H1 (cell line): Measurements from ENCODE around the gene BRSK2. TPM values are rescaled to one million over a fixed set of nuclear protein-coding genes. Genes with fewer than 3 reads are reported as not detected.

Source experiments
- ASH2L ChIP-seq: fragments of 200-600, 300-600 bp; sonication (generic); IDR thresholded peaks from one replicate; pipeline ENCODE4 v1.7.1; 2017; ENCODE audit warnings: low read length
- EGR1 ChIP-seq: IDR thresholded peaks from 2 replicates; pipeline ENCODE4 v1.6.1; 2011; ENCODE audit warnings: low read depth, low read length, borderline replicate concordance
- JUN ChIP-seq: IDR thresholded peaks from 2 replicates; pipeline ENCODE4 v1.6.1; 2011; ENCODE audit warnings: low read depth, mild to moderate bottlenecking, improper control_type of control experiment, low read length
- KDM4A ChIP-seq: IDR thresholded peaks from one replicate; pipeline ENCODE4 v1.7.1; 2012; ENCODE audit warnings: low read depth, mild to moderate bottlenecking, moderate library complexity, low read length, inconsistent platforms; ENCODE audit not compliant: severe bottlenecking
- NANOG ChIP-seq: IDR thresholded peaks from 2 replicates; pipeline ENCODE4 v1.6.1; 2011; ENCODE audit warnings: low read length, low read depth, mild to moderate bottlenecking, inconsistent platforms; ENCODE audit not compliant: insufficient read depth, poor library complexity, severe bottlenecking
- POU5F1 ChIP-seq: IDR thresholded peaks from 2 replicates; pipeline ENCODE4 v1.6.1; 2011; ENCODE audit warnings: low read depth, mild to moderate bottlenecking, low read length, moderate library complexity
- RAD21 ChIP-seq, 2 experiments: IDR thresholded peaks in 1 of 2; conservative IDR thresholded peaks in 1 of 2; 2 replicates each; pipeline ENCODE4 v1.6.1; 2011; ENCODE audit warnings: low read depth in 2 of 2, low read length in 2 of 2, improper control_type of control experiment in 1 of 2, inconsistent platforms in 1 of 2, mild to moderate bottlenecking in 1 of 2, moderate library complexity in 1 of 2
- polyA plus RNA-seq, 7 experiments: library from polyadenylated mRNA; depleted of rRNA in 3 of 7; stranded (reverse) in 5 of 7; unstranded in 2 of 7; fragments of >200 nt in 5 of 7; fragments of 200-250 nt in 2 of 7; gene quantifications; 1 replicate in 5 of 7; 2 replicates in 1 of 7; 4 replicates in 1 of 7; pipeline versions ENCODE4 v1.2.1 to v1.2.3, GENCODE V29; 2011 to 2013; ENCODE audit warnings: missing spikeins in 2 of 7, mixed read lengths in 2 of 7
- total RNA-seq: library from RNA; stranded (reverse); fragmentation: NEBNext Ultra II Directional; extraction: Animal tissue kit (Norgen Biotek cat#: 25700); gene quantifications from 2 replicates; pipeline ENCODE4 v1.2.1, GENCODE V29; 2021

Gene BRSK2
- total and polyA plus RNA-seq, 2 of the 8 experiments (the other 6 are each of a cell fraction or from before 2014, with no cell fraction given) = 17.3 to 27.1 TPM

- TF ChIP-seq KDM4A (no peak), RAD21 (IDR thresholded peaks at IDR 0.05 in 1 of 2, conservative IDR thresholded peaks at IDR 0.05 in 1 of 2; ENCODE audit: low read depth in 2 of 2, low read length in 2 of 2) (no peak), NANOG (no peak), EGR1 (no peak), JUN (no peak), ASH2L (no peak), POU5F1 (no peak)
These were observed 19.3 kb upstream of the BRSK2 start (continued) for GRCh38 chr11:1370186-1371025.
